ENCODE data around the gene UNC13C.

The UNC13C gene

GRCh38 chr15:54608876-54609835, 630.9 kb downstream of the UNC13C start:
- no peak for TF ChIP-seq CTCF (IDR thresholded peaks at IDR 0.05; ENCODE audit: extremely low read depth, missing control alignments)
- no peak for DNase-seq (ENCODE audit: low spot score)

GRCh38 chr15:54618120-54618519, 639.9 kb downstream of the UNC13C start:
- no peak for TF ChIP-seq CTCF (IDR thresholded peaks at IDR 0.05; ENCODE audit: extremely low read depth, missing control alignments)
- DNase-seq (ENCODE audit: low spot score) = no peak

- DNase-seq (ENCODE audit: low spot score) = no peak
- TF ChIP-seq CTCF (IDR thresholded peaks at IDR 0.05; ENCODE audit: extremely low read depth, missing control alignments) = no peak
Observed at GRCh38 chr15:54619180-54619579, 640.9 kb downstream of the UNC13C start.

GRCh38 chr15:54620916-54621315, 642.7 kb downstream of the UNC13C start:
- no peak for DNase-seq (ENCODE audit: low spot score)
- no peak for TF ChIP-seq CTCF (IDR thresholded peaks at IDR 0.05; ENCODE audit: extremely low read depth, missing control alignments)

GRCh38 chr15:54636147-54636546, 657.9 kb downstream of the UNC13C start:
- TF ChIP-seq CTCF (IDR thresholded peaks at IDR 0.05; ENCODE audit: extremely low read depth, missing control alignments) = no peak
- no peak for DNase-seq (ENCODE audit: low spot score)

GRCh38 chr15:54638666-54639065, 660.4 kb downstream of the UNC13C start:
- DNase-seq (ENCODE audit: low spot score) = no peak
- TF ChIP-seq CTCF (IDR thresholded peaks at IDR 0.05; ENCODE audit: extremely low read depth, missing control alignments) = no peak

GRCh38 chr15:54640873-54641272, 662.6 kb downstream of the UNC13C start:
- DNase-seq (ENCODE audit: low spot score) = no peak
- no peak for TF ChIP-seq CTCF (IDR thresholded peaks at IDR 0.05; ENCODE audit: extremely low read depth, missing control alignments)

All from GM20000 (cell line).